A673 (cell line): ENCODE data around the gene ASB11.

ENCODE experiments used
- EZH2 ChIP-seq: fragments of 200-600 bp; sonication (generic); IDR thresholded peaks from 2 replicates; pipeline ENCODE4 v1.6.1; 2017; ENCODE audit warnings: borderline replicate concordance, low read depth, mild to moderate bottlenecking, mixed read lengths, antibody characterized with exemption, low read length; ENCODE audit not compliant: poor library complexity, severe bottlenecking
- TF ChIP-seq, protein P1 (sequence below): fragments of 300-800, 200-600 bp; sonication (generic); conservative IDR thresholded peaks from 2 replicates; pipeline ENCODE4 v1.5.1; 2017; ENCODE audit warnings: low read depth, mild to moderate bottlenecking, antibody characterized with exemption, low read length, moderate library complexity, mixed read lengths

DNA sequence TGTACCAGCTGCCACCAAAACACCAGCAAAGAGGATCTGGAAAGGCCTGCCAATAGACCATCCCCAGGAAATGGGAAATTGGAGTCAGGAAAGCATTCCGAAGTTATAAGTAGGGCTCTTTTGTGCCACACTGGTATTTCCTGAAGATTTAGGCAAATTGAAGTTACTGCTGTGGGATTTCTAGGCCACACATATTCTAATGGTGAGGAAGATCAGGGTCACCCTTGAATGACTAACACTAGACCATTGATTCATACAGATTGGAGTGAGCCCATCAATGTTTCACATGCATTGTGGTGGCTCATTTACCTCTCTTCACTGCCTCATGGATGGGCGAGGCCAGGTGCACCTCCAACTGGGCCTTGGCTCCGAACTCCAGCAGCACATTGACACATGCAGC lies 22.6 kb downstream of the ASB11 start:
- TF ChIP-seq, protein P1, sequence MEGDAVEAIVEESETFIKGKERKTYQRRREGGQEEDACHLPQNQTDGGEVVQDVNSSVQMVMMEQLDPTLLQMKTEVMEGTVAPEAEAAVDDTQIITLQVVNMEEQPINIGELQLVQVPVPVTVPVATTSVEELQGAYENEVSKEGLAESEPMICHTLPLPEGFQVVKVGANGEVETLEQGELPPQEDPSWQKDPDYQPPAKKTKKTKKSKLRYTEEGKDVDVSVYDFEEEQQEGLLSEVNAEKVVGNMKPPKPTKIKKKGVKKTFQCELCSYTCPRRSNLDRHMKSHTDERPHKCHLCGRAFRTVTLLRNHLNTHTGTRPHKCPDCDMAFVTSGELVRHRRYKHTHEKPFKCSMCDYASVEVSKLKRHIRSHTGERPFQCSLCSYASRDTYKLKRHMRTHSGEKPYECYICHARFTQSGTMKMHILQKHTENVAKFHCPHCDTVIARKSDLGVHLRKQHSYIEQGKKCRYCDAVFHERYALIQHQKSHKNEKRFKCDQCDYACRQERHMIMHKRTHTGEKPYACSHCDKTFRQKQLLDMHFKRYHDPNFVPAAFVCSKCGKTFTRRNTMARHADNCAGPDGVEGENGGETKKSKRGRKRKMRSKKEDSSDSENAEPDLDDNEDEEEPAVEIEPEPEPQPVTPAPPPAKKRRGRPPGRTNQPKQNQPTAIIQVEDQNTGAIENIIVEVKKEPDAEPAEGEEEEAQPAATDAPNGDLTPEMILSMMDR: no peak
- no peak for TF ChIP-seq EZH2
